Uterus (tissue), 4 donors: ENCODE measurements around the gene MYD88. TPM values are rescaled to one million over a fixed set of nuclear protein-coding genes. Genes with fewer than 3 reads are reported as not detected.

Experiments used
- DNase-seq, 2 donors: peaks; one replicate each; pipeline ENCODE4 v3.0.0-alpha.2; 2019 to 2020
- H3K27ac ChIP-seq, 2 donors: fragments of 200-600 bp; sonication (generic); 1 replicate in 1 of 2; 2 replicates in 1 of 2; pipeline ENCODE4 v1.5.1; 2016 to 2018
- H3K27me3 ChIP-seq, 2 donors: fragments of 200-600 bp; sonication (generic); one replicate each; pipeline ENCODE4 v1.5.1; 2018 to 2019; ENCODE audit warnings: control low read depth in 1 of 2
- H3K36me3 ChIP-seq, 2 donors: fragments of 200-600 bp; sonication (generic); one replicate each; pipeline ENCODE4 v1.5.1; 2019; ENCODE audit warnings: control low read depth in 1 of 2
- H3K4me1 ChIP-seq, 2 donors: fragments of 200-600 bp; sonication (generic); one replicate each; pipeline ENCODE4 v1.5.1; 2018 to 2019; ENCODE audit warnings: control low read depth in 1 of 2
- H3K4me3 ChIP-seq, 2 donors: fragments of 200-600 bp; sonication (generic); 1 replicate in 1 of 2; 2 replicates in 1 of 2; pipeline ENCODE4 v1.5.1; 2018 to 2019; ENCODE audit warnings: mild to moderate bottlenecking in 1 of 2
- H3K9me3 ChIP-seq, 2 donors: fragments of 200-600 bp; sonication (generic); one replicate each; pipeline ENCODE4 v1.5.1; 2019; ENCODE audit warnings: control low read depth in 1 of 2
- POLR2A ChIP-seq, 2 donors: fragments of 450-650 bp; IDR thresholded peaks; one replicate each; pipeline ENCODE4 v1.6.1; 2016; ENCODE audit warnings: antibody characterized with exemption in 2 of 2, mild to moderate bottlenecking in 1 of 2, moderate library complexity in 1 of 2
- intact Hi-C: fragments of 100-400 bp; cut with DNase I; formaldehyde crosslinking; loops from one replicate; pipeline ENCODE4 v1.15.1; 2023; ENCODE audit warnings: low total_unique reads
- total RNA-seq, 4 donors: library from RNA; depleted of rRNA in 3 of 4; stranded (reverse); fragments of >200 nt in 3 of 4; gene quantifications; one replicate each; pipeline versions ENCODE4 v1.1.0 to v1.2.4, GENCODE V29; 2014 to 2023
- TF ChIP-seq, protein P1 (sequence below), 4 experiments: fragments of 200-600 bp in 2 of 4; fragments of 450-650 bp in 2 of 4; sonication (generic) in 2 of 4; IDR thresholded peaks; one replicate each; pipeline ENCODE4 v1.5.1; 2016 to 2019; ENCODE audit warnings: antibody characterized with exemption in 4 of 4, mild to moderate bottlenecking in 2 of 4, moderate library complexity in 1 of 4
- donor health status: DM: yes; HTN: yes; CAD: no.

The MYD88 gene
- total RNA-seq, 4 donors from 2014 or later: 2.0 to 30.9 (median 22.3) TPM

DNA sequence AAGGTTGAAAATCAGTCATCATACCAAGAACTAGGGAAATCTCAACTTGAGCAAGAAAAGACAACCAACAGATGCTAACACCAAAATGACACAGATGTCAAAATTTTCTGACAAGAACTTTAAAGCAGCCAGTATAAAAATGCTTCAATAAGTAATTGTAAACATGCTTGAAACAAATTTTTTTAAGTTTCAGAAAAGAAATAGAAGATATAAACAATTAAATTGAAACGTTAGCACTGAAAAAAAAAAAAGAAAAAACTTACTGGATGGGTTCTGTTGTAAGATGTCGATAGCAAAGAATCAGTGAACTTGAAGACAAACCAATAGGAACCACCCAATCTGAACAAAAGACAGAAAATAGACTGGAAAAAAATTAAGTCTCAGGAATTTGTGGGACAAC, 8.0 kb downstream of the MYD88 start:
- TF ChIP-seq POLR2A (IDR thresholded peaks at IDR 0.05): no peak
- TF ChIP-seq, protein P1, sequence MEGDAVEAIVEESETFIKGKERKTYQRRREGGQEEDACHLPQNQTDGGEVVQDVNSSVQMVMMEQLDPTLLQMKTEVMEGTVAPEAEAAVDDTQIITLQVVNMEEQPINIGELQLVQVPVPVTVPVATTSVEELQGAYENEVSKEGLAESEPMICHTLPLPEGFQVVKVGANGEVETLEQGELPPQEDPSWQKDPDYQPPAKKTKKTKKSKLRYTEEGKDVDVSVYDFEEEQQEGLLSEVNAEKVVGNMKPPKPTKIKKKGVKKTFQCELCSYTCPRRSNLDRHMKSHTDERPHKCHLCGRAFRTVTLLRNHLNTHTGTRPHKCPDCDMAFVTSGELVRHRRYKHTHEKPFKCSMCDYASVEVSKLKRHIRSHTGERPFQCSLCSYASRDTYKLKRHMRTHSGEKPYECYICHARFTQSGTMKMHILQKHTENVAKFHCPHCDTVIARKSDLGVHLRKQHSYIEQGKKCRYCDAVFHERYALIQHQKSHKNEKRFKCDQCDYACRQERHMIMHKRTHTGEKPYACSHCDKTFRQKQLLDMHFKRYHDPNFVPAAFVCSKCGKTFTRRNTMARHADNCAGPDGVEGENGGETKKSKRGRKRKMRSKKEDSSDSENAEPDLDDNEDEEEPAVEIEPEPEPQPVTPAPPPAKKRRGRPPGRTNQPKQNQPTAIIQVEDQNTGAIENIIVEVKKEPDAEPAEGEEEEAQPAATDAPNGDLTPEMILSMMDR (IDR thresholded peaks at IDR 0.05): no peak
- DNase-seq: no peak
- H3K36me3 ChIP-seq: no peaks in the 10 kb centered on the region
- H3K4me3 ChIP-seq: no peak overlapping the region
- H3K4me1 ChIP-seq: no peaks in the 10 kb centered on the region
- H3K27ac ChIP-seq: no peak overlapping the region
- no peaks in the 10 kb centered on the region for H3K9me3 ChIP-seq
- intact Hi-C loops: no loop called here
- no peaks in the 10 kb centered on the region for H3K27me3 ChIP-seq

DNA sequence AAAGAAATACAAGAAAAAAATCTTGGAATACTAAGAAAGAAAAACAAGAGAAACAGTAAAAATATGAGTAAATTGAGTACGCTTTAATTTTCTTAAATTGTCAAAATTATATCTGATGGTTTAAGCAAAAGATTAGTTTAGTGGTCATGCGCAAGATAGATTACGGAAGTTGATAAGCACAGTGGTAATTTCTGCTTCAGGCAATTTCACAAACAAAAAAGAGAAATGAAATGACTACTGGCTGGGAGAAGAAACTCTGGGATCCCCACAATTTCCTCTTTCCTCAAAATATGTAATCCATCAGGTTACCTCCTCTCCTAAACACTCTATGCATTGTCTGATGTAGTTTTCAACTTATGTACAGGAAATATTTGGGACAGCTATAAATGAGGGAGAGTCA, 9.0 kb downstream of the MYD88 start:
- Histone ChIP-seq H3K4me3 (no peak overlapping the region), H3K27me3 (no peaks in the 10 kb centered on the region), H3K9me3 (no peaks in the 10 kb centered on the region), H3K27ac (no peak overlapping the region), H3K36me3 (no peaks in the 10 kb centered on the region), H3K4me1 (no peaks in the 10 kb centered on the region)
- TF ChIP-seq POLR2A (IDR thresholded peaks at IDR 0.05): no peak
- TF ChIP-seq, protein P1 (IDR thresholded peaks at IDR 0.05): no peak
- DNase-seq: no peak
- intact Hi-C loops: no loop called here

DNA sequence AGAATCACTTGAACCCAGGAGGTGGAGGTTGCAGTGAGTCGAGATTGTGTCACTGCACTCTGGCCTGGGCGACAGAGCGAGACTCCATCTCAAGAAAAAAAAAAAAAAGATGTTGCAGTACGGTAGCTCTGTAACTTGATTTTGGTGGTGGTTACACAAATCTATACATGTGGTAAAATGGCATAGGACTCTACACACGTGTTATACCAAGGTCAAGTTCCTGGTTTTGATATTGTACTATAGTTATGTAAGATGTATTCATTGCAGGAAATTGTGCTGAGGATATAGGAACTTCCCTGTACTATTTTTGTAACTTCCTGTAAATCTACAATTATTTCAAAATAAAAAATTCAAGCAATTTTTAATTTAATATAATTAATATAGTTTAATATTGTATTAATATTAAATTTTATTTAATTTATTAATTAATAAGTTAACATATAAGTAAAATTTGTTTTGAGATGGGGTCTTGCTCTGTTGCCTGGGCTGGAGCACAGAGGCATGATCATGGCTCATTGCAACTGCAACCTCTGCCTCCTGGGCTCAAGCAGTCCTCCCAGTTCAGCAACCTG, 9.9 kb downstream of the MYD88 start:
- Histone ChIP-seq H3K4me3 (no peak overlapping the region), H3K27me3 (no peaks in the 10 kb centered on the region), H3K36me3 (no peaks in the 10 kb centered on the region), H3K4me1 (no peaks in the 10 kb centered on the region), H3K27ac (no peak overlapping the region), H3K9me3 (no peaks in the 10 kb centered on the region)
- TF ChIP-seq, protein P1 (IDR thresholded peaks at IDR 0.05): no peak
- TF ChIP-seq POLR2A (IDR thresholded peaks at IDR 0.05): no peak
- intact Hi-C loops: no loop called here
- DNase-seq: no peak

DNA sequence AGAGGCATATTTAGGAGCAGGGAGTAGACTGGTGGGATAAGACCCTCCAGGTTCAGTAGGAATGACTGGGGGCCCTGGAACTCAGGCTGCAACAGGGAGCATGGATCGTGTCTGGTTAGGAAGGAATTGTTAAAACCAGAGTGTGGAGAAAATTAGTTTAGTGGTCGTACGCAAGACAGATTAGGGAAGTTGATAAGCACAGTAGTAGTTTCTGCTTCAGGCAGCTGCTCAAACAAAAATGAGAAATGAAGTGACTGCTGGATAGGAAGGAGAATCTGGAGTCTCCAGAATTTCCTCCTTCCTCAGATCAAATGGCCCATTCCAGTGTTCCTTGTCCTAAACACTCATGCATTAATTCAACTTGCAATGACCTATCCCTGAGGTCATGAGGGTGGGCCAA, 11.2 kb downstream of the MYD88 start:
- no peaks in the 10 kb centered on the region for H3K27me3 ChIP-seq
- no peak overlapping the region for H3K27ac ChIP-seq
- no peak for DNase-seq
- no peak overlapping the region for H3K4me3 ChIP-seq
- H3K4me1 ChIP-seq: no peaks in the 10 kb centered on the region
- intact Hi-C loops: no loop called here
- TF ChIP-seq, protein P1 (IDR thresholded peaks at IDR 0.05): no peak
- TF ChIP-seq POLR2A (IDR thresholded peaks at IDR 0.05): no peak
- no peaks in the 10 kb centered on the region for H3K36me3 ChIP-seq
- H3K9me3 ChIP-seq: no peaks in the 10 kb centered on the region

DNA sequence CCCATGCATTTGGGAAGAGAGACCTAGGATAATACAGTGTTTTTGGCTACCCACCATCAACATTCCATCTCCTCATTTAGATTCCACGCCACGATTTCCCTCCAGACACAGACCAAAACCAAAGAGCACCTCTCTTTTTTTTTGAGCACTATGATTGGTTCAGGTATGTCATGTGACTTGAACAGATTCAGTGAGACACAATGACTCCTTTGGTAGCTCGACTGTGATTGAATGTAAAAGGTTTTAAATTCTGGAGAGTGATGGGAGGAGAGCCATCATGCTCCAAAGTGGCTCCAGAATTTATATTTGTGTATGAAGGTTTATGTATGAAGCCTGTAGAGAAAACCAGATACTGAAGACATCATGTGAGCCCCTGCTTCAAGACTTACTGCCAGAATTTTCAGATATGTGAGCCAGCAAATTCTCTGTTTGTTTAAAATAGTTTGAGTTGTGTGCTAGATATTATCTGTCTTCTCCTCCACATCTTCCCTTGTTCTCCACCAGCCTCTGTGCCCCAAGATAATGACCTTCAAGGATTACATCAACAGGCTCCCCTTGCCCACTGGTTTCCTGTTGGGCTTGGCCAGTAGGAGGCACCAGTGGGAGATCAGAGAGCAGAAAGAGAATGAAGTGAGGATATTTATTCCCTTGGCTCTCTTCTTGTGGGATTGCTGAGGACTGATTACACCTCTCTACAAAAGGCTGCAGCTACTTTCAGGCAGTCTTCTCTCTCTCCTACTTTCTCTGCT, 12.5 kb downstream of the MYD88 start:
- no peaks in the 10 kb centered on the region for H3K27me3 ChIP-seq

More for the DNA sequence above, 12.5 kb downstream of the MYD88 start:
- no peaks in the 10 kb centered on the region for H3K4me1 ChIP-seq
- no peak for TF ChIP-seq POLR2A (IDR thresholded peaks at IDR 0.05)
- TF ChIP-seq, protein P1 (IDR thresholded peaks at IDR 0.05): no peak
- H3K27ac ChIP-seq: no peak overlapping the region
- no peak for DNase-seq
- H3K36me3 ChIP-seq: no peaks in the 10 kb centered on the region
- H3K9me3 ChIP-seq: no peaks in the 10 kb centered on the region
- H3K4me3 ChIP-seq: no peak overlapping the region
- intact Hi-C loops: no loop called here
